CD4-positive, alpha-beta T cell treated with Interleukin-4 for 4 hours (primary cell): ENCODE results near the gene SHC1.

Experiments
- DNase-seq: peaks from one replicate; pipeline ENCODE4 v3.0.0-alpha.2; 2020

SHC1 gene

DNA sequence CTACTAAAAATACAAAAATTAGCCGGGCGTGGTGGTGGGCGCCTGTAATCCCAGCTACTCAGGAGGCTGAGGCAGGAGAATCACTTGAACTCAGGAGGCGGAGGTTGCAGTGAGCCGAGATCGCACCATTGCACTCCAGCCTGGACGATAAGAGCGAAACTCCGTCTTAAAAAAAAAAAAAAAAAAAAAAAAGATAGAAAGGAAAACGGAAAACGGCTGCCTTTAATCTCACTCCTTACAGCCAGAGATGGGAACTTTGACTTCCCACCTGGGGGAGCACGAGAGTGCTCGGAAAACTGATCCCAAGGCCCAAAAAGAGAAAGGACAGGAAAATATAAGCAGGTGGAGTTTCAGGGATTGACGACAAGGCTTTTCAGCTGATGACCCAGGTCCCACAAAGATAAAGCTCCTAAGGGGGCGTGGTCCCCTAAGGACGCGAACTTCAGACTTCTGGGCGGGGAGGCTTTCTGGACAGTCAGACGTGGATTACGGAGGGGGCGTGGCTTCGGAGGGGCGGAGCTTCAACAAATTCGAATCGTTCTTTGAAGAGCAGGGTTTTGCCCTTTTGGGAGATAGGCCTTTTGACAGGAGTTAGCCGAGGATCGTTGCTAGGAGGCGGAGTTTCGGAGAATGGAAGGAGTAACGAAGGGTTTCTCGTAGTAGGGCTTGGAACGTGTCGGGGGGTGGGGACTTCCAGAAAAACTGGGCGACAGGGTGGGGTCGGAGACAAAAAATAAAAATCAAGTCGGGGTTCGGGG lies 3.0 kb upstream of the SHC1 start:
- DNase-seq: peak; percentile 91

DNA sequence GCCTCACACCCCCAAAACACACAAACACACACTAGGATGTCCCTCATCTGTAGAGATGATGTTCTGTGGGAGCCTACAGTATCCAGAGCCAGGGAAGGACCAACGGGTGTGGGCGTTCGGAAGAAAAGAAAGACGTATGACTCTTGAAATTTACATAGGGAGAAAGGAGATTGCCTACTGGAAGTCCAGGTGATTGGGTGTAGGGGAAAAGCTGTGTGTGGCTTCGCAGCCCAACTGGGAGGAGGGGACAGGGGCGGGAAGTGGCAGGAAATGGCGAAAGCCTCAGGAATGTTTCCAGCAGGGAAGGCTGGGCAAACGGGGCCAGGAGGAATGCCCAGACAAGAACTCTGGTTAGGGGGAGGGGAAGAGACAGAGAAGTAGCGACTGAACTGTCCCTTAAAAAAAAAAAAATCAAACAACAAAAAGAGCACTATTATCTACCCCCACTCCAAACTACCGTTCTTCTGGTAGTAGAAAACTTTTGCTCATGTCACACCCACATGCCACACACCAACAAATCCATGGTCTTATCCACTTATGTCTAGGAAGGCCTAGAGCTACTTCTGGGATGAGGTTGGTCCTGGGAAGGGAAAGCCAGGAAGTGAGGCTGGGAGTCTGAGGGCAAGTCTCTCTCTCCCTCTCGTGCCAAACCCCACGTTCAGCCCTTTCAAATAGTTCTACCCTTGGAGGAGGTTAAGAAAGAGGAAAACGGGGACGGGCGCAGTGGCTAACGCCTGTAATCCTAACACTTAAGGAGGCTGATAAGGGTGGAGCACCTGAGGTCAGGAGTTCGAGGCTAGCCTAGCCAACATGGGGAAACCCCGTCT lies 2.2 kb upstream of the SHC1 start:
- DNase-seq: no peak

- DNase-seq: no peak
Observed at GRCh38 chr1:154972213-154972516, 1.6 kb upstream of the SHC1 start.

DNA sequence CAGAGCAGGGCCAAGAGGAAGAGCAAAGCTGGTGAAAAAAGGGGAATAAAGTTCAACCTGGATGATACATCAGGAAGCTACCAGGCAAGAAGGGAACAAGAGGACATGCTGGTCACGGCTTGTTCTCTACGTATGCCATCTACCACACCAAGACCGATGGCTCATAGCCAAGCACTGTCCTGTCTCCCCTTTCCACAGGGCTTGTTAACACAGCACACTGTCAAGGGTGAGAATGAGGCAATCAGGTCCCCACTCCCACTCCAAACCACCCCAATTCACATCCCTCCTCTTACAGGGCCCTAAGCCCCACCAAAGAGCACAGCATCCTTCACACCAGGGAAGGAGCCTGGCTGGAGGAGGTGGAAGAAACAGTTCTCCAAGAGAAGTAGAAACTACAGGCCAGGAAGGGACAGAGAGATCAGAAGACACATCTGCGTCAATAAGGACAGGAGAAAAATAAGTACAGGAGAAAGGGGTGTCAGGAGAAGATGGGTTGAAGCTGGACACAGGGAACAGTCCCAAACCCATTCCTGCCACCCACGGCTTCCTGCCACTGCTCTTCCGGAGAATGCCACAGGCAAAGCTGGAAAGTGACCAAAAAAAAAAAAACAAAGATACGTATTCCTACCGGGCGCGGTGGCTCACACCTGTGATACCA lies 923 bp upstream of the SHC1 start:
- no peak for DNase-seq

- no peak for DNase-seq
Observed at GRCh38 chr1:154969860-154970452, 591 bp downstream of the SHC1 start.

DNA sequence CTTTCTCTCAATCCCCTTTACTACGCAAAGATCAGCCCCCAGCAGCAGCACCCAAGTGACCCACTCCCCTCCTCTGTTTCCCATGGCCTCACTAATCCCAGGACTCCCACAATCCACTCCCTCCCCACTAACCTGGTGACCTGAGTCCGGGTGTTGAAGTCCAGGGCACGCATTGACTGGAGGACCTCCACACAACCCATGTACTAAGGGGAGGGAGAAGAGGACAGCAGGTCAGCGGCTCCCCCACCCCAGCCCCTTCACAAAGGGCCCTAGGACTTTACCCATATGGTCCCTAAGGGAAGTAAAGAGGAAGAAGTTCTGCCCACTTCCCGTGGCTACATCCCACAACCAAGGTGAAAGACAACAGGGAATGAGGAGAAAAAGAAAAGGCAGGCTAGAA lies 1.3 kb downstream of the SHC1 start:
- DNase-seq: no peak

- no peak for DNase-seq
Observed at GRCh38 chr1:154968731-154969130, 1.8 kb downstream of the SHC1 start.

- no peak for DNase-seq
Observed at GRCh38 chr1:154967331-154967950, 3.1 kb downstream of the SHC1 start.

DNA sequence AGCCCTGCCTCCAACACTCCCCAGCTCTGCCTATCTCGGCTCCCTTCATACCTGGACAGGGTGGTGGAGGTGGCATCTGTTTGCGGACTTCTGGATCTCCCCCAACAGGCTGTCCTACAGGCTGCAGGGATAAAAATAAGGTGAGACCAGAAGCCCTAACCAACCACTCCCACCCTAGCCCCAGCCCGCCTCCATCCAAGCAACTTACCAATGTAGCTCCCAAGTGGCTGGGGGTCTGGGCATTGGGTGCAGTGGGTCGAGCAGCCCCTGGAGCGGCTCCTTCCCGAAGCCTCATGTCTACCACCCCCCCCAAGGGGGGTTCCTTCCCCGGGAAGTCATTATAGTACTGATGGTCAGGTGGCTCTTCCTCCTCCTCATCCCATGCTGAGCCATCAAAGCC lies 4.4 kb downstream of the SHC1 start:
- no peak for DNase-seq

DNA sequence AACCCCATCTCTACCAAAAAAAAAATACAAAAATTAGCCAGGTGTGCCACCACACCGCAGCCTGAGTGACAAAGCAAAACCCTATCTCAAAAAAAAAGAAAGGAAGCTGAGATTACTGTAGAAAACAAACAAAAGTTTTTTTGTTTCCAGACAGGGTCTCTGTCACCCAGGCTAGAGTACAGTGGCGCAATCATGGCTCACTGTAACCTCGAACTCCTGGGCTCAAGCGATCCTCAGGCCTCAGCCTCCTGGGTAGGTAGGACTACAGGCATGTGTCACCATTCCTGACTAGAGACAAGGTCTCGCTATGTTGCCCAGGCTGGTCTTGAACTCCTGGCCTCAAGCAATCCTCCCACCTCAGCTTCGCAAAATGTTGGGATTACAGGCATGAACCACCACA lies 6.2 kb downstream of the SHC1 start:
- DNase-seq: no peak

DNA sequence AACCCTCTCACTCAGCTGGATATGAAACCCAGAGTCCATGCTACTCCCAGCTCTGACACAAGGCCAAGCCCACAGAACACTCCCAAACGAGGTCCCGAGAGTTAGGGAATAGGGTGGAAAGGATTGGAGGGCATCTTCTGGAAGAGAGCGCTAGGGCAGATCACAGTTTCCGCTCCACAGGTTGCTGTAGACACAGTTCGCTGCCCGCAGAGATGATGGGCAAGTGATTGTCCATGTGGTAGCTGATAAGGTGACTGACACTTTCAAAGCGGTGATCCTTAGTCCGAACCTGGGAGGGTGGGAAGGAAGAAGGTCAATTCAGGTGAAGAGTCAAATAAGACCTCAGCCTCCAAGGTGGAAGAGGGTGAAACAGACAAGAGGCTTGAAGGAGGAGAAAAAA lies 6.9 kb downstream of the SHC1 start:
- DNase-seq: no peak

GRCh38 chr1:154962795-154963330 lies 7.7 kb downstream of the SHC1 start:
- no peak for DNase-seq

DNA sequence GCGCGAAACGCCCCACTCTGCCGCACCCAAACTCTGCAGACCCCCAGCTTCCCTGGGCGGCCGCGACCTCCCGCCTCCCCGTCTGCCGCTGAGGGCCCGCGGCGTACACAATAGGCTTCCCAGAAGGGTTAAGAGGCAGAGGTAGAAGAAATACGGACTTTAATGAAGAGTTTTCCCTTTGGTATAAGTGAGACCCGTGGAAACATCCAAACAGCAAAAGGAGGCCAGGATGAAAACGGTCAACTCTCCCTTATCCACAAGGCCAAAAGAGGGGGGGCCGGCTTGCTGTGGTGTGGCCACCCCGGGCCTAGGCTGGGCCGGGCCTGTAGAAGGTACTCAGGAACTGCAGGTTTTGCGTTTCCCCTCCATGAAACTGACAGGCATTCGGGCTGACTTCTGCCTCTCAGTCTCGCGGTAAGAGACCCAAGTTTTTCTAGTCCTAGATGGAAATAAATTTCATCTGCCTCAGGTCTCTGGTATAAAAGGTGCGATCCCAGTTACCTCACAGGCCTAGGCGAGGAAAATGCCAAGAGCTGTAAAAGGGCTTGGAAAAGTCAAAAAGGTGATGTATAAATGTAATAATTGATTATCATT lies 8.3 kb downstream of the SHC1 start:
- DNase-seq: no peak

GRCh38 chr1:154961207-154962155 lies 9.1 kb downstream of the SHC1 start, which contains the start of gene PYGO2:
Gene PYGO2, minus strand, starts transcription at chr1:154961782. Its CDS starts 206 bp downstream, at chr1:154961576.
- peak; percentile 77 for DNase-seq

DNA sequence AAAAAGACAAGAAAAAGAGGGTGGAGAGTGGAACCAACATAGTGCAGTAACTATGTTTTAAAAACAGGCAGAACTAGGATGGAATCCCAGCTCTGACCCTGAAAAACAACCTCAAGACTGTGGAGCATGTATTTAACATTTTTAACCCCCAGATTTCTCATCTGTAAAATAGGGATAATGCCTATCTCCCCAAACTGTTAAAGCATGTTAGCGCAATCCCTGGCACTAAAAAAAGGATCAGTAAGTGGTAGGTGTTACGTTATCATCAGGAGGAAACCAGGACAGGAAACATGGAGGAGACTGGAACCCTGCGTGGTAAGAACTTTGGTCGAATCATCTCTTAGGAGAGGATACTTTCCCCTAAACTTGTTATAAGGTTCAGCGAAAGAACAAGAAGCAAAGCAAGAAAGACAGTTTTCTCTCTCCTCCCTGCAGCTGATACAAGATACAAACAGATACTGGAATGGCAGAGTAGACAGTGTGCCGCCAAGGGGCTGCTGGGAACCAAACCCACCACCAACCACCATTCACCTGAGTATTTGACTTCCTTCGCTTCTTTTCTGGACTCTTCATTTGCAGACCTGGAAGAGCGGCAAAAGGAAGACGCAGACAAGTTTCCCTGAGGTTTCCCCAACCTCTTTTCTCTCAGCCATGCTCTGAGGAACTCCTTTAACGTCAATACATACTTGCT lies 10.0 kb downstream of the SHC1 start:
- no peak for DNase-seq

GRCh38 chr1:154959426-154959780 lies 11.1 kb downstream of the SHC1 start:
- DNase-seq: no peak

- DNase-seq: no peak
Observed at GRCh38 chr1:154958681-154959425, 11.7 kb downstream of the SHC1 start.

DNA sequence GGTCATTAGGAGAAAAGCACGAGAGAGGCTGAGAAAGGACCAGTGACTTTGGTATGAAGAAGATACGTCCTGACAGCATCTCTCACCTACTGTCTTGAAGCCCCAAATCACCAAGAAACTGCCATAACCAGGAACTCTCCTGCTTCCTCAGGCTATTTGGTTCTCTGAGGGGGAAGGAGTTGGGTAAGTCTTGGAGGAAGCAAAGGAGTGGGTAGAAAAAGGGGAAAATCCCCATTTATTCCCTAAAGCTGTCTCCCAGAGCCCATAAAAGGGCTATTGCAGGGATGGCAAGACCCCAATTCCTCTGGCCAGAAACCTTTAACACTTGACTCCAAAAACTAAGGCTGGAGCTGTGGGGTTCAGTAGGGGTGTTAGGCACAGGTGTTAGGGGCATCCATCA lies 12.5 kb downstream of the SHC1 start:
- no peak for DNase-seq

DNA sequence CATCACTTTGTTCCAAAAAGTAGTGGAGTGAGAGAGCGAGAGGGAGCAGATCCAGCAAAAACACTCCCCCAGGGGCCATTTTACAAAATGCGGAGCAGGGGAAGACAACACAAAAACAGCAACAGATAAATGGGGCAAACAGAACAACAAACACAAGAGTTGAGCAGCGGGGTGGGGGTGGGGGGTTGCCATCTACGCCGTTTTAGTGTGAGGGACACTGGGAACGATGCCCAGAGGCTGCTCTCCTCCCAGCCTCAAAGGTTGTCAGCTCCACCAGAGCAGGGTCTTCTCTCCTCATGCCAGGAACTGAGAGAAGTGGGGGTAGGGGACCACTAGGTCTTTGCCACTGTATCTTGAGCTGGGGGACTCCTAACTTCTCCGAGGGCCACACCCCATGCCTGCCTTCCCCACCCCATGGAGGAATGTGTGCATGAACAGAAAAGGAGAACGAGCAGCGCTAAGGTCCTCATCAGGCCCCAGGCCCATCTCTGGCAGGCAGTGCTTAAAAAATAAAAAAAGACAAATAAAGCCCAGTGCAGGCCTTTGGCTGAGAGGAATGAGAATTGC lies 13.4 kb downstream of the SHC1 start:
- no peak for DNase-seq

GRCh38 chr1:154956544-154956941 lies 14.0 kb downstream of the SHC1 start:
- no peak for DNase-seq
